HFF-Myc (cell line): ENCODE data around the gene GMPR2.

Source experiments
- DNase-seq: peaks from one replicate; pipeline ENCODE4 v3.0.0-alpha.2; 2011; ENCODE audit warnings: low read depth; ENCODE audit errors: extremely low read depth
- H3K4me3 ChIP-seq: replicated peaks from 2 replicates; pipeline ENCODE4 v1.5.1; 2011; ENCODE audit warnings: low read depth, mild to moderate bottlenecking, control low read depth, low read length
- TF ChIP-seq, protein P1 (sequence below): IDR thresholded peaks from 2 replicates; pipeline ENCODE4 v1.5.1; 2012; ENCODE audit warnings: mild to moderate bottlenecking, low read depth, low read length, control low read depth; ENCODE audit errors: missing control alignments

The GMPR2 gene

GRCh38 chr14:24232645-24233537 lies at the start of gene GMPR2:
TSS of gene GMPR2 (plus strand) at chr14:24232929. CDS start at chr14:24233254, 325 bp downstream.
- DNase-seq, result no peak
- TF ChIP-seq, protein P1, sequence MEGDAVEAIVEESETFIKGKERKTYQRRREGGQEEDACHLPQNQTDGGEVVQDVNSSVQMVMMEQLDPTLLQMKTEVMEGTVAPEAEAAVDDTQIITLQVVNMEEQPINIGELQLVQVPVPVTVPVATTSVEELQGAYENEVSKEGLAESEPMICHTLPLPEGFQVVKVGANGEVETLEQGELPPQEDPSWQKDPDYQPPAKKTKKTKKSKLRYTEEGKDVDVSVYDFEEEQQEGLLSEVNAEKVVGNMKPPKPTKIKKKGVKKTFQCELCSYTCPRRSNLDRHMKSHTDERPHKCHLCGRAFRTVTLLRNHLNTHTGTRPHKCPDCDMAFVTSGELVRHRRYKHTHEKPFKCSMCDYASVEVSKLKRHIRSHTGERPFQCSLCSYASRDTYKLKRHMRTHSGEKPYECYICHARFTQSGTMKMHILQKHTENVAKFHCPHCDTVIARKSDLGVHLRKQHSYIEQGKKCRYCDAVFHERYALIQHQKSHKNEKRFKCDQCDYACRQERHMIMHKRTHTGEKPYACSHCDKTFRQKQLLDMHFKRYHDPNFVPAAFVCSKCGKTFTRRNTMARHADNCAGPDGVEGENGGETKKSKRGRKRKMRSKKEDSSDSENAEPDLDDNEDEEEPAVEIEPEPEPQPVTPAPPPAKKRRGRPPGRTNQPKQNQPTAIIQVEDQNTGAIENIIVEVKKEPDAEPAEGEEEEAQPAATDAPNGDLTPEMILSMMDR, result no peak
- peak within 1 kb of the TSS; percentile 92 for H3K4me3 ChIP-seq

DNA sequence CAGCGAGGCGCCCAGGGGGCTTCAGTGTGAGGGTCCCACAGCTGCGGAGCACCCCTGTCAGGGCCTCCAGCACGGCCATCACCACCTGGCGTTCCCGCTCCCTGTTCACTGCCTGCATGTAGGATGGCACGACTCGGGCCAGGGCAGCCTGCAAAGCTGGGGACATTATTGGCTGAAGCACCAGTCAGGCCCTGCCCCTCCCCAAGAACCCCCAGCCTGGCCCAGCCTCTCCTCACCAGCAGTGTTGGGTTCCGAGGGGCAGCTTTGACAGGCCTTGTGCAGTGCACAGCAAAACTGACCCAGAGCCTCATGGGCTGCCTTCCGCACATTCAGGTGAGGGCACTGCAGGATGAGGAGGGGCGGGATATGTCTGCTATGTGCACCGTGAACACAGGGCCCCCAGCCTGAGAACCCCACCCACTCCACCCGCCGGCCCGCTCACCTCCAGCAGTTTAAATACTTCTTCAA lies 49.7 kb upstream of the GMPR2 start:
- H3K4me3 ChIP-seq, result no peak overlapping the region
- DNase-seq, result no peak
- TF ChIP-seq, protein P1, result no peak

- TF ChIP-seq, protein P1, result no peak
- H3K4me3 ChIP-seq, result no peak overlapping the region
- DNase-seq, result no peak
Observed at GRCh38 chr14:24184104-24184970, 48.4 kb upstream of the GMPR2 start.

- no peak overlapping the region for H3K4me3 ChIP-seq
- no peak for DNase-seq
Observed at GRCh38 chr14:24185026-24185425, 47.7 kb upstream of the GMPR2 start.

DNA sequence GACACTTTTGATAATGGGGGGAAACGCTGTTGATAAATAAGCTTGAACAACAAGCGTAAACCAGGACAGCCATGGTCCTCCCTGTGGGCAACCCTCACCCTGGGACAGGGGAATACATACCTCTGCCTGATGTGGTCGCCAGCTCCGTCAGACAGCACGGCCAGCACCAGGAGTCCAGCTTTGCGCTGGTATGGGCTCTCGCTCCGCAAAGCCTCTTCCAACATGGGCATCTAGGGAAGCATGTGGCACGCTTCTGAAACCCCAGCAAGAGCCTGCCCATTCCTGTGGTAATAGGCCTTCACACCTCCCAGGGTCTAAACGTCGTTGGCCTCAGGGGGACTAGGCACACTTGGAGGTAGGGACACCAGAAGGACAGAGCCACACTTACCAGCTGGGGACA lies 47.0 kb upstream of the GMPR2 start:
- H3K4me3 ChIP-seq, result no peak overlapping the region
- no peak for DNase-seq
- TF ChIP-seq, protein P1, result no peak

More at GRCh38 chr14:24185026-24185425, 47.7 kb upstream of the GMPR2 start:
- TF ChIP-seq, protein P1, result no peak

- TF ChIP-seq, protein P1, result no peak
- no peak for DNase-seq
- peak overlapping the region; percentile 89 for H3K4me3 ChIP-seq
Observed at GRCh38 chr14:24186831-24187538, 45.7 kb upstream of the GMPR2 start.
